HS-5 (cell line): ENCODE data around the gene ERC2.
A peak's percentile ranks its signal among the peaks of the same experiment; 100 is the strongest.

ENCODE experiments used
- DNase-seq: peaks from one replicate; pipeline ENCODE4 v3.0.0-alpha.2; 2012; ENCODE audit warnings: low read depth

Gene ERC2

DNA sequence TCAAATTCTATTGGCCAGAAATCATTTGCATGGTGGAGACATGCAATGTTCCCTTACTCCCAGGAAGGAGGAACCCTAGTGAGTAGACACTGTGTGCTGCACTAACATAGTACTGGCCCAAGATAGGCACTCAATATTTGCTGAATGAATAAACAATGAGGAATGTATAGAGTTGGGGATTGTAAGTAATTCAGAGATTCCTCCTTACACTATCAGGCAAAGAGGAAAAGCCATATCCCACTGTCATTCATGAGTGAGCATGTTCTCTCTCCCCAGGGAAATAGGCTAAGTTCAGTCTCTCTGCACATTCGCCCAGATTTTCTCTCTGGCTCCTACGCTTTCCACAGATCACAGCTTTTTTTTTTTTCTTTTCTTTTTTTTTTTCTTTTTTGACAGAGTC, 826.3 kb downstream of the ERC2 start:
- no peak for DNase-seq

DNA sequence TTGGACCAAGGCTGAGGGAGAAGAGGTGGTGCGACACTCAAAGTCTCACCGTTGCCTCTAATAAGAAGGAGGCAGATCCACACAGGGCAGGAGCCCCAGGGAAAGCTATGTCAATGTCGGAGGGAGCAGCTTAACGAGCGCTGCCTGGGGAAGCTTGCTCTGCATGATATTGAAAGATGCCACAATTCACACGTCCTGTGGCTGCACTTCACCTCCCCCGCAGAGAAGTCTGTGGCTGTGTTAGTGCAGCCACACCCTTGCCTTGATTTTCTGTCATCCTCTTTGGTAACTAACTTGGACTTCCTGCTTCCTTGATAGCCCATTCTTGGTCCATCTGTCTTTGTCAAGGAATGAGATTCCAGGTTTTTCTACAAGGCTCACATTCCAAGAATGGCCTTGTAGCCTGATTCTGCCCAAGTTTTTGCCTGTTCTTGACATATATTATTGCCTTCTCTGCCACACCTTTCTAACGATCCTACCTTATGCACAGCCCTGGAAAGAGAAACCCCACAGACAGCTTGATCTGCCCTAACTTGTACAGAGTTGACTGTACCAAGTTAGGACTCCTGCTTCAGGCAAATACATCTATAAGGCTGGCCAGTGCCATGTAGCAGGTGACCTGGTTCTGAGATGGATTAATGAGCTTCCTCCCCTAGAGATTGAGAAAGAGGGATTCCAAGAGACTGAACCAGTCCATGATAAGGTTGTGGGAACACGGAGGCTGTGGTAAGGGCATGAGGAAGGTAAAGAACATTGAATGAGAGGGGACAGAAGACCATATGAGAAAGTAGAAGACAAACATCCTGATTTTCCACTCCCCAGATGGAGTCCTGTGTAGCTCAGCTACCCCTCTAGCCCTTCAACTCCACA, 828.1 kb downstream of the ERC2 start:
- DNase-seq = no peak

DNA sequence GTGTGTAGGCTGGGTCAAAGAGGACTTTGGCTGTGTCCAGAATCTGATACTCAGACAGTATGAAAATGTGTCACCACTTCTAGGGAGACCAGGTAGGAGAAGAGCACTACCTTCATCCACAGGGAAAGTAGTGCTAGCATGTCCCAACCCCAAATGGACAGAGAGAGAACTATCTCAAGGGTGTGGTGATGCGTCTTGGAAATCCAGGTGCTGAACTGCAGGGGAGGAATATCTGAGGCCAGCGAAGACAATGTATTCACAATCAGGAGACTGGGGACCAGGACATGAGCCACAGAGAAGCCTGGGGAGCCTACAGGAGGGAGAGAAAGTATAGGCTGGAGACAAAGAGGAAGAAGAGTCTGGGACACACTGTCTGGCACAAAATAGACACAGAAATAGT, 829.1 kb downstream of the ERC2 start:
- no peak for DNase-seq

DNA sequence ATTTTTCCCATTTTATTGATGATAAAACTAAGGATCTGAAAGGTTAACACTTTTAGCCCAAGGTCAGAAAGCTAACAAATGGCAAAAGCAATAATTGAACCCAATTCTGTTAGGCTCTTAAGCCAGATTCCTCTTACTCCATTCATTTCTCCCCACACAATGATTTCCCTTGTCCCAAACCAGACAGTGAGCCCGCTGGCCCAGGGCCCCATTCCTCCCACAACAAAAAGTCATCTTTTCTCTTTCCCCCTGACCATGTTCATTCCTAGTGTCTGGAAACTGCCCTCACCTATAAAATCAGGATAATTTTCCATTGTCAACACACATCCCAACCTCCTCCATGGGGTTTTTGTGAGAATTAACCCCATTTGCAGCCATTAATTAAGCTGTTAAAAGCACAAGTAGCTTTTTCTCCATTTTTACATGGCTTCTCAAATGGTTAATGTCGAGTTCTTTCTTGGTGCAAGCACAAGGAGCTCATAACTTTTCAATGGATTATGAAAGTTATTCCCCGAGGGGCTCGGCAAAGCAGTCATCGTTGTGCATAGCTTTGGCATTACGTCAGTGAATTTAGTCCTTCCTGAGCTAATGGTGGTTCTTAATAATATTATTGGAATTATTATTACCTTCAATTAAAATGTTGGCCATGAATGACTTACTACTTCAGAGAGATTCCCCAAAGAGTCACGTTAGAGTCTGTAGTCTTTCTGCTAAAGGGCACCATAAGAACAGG, 830.2 kb downstream of the ERC2 start:
- no peak for DNase-seq

DNA sequence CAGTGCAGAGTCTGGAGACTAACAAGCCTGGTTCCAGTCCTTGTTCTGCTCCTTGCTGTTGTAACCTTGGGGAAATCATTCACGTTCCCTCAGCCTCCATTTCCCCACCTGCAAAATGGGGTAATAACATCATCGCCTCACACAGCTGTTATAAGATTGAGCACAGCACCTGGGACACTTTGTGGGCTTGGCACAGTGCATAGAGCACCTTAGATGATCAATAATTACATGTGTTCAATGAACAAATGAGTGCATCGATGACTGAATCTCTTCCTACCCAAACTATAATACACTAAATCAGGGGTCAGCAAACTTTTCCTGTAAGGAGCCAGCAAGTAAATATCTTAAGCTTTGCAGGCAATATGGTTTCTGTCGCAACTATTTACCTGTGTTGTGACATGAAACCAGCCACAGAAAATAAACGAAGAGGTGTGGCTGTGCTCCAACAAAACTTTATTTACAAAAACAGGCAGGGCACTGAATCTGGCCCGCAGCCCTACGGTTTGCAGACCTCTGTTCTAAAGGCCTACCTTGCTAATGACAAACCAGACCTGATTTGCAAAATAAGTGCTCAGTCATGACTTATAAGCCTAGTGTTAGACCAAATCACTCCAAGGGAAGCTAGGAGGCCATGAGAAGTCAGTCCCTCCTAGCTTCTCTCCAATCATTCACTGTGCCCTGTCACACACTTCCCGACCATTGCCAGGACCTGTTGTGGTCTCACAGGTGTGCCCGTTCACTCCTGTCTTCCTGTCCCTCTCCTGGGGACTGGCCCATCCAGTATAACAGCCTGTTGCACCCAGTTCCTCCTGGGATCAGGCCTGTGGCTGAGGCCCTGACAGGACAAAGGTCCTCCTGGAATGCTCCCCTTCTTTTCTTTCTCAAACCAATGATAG, 831.7 kb downstream of the ERC2 start:
- no peak for DNase-seq

DNA sequence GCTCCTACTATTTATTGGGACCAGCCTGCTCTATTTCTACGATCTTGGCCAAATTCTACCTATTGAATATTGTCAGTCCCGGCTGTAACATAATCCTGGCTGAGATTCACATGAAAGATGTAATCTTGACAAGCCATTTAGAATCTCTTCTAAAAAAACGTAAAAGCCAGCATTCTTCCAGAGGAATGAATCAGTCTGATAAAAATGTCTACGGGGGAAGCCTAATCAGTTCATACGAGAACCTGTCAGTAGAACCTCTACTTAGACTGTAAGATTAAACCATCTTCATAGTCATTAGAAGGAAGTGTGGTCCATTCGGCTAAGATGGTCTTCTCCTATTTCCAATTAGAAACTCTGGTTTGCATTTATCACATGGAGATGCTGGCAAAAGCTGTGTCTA, 833.9 kb downstream of the ERC2 start:
- no peak for DNase-seq

DNA sequence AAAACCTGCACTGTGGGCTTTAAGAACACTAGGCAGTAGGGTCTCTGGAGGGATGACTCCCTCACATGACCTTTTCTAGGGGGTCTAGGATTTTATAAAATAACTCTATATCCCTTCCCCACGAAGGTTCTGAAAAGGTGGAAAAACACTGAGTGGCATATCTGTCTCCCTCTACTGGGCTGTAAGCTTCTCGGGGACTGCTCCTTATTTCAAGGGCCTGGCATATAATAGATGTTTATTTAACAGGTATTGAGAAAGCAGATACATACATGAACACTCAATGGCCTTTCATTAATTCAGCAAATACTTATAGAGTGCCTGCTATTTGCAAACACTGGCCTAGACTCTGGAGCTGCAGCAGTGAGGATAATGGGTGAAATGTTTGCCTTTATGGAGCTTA, 834.9 kb downstream of the ERC2 start:
- no peak for DNase-seq

DNA sequence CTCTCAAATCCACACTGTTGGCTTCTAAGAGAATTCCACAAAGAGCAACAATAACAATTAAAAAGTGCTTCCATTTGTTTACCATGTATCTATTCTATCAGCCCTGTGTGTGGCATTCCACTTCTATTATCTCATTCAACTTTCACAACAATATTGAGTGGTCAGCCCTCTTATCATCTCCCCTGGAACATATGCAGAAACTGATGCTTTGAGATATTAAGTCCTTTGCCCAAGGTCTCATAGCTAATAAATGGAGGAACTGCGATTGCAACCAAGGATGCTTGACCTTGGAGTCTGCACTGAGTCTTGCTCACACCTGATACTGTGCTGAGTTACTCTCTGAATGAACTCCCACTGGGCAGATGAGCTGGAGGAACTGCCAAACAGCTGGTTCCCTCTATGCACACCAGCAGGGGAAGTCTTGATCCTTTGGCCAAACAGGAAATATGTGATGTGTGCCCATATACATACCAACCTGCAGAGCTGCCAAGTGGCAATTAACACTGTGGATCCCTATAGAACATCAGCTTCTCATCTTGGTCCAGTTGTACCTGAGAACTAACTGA, 836.4 kb downstream of the ERC2 start:
- no peak for DNase-seq

DNA sequence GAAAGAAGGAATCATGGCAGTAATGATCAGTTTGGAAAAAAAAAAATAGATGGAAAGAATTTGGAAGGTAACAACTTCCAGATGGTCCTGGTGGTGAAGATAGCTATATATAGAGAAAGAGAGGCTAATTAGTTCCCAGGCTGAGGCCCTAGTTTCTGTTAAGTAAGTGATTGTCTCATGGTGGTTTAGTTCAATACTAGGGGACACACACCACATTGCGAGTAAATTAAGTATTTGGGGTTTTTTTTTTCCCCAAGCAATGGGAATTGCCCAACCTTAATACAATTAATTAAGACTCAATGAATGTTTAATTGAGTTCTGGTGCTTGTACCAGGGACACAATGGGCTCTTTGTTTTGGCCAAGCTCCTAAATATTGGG, 837.4 kb downstream of the ERC2 start:
- no peak for DNase-seq

DNA sequence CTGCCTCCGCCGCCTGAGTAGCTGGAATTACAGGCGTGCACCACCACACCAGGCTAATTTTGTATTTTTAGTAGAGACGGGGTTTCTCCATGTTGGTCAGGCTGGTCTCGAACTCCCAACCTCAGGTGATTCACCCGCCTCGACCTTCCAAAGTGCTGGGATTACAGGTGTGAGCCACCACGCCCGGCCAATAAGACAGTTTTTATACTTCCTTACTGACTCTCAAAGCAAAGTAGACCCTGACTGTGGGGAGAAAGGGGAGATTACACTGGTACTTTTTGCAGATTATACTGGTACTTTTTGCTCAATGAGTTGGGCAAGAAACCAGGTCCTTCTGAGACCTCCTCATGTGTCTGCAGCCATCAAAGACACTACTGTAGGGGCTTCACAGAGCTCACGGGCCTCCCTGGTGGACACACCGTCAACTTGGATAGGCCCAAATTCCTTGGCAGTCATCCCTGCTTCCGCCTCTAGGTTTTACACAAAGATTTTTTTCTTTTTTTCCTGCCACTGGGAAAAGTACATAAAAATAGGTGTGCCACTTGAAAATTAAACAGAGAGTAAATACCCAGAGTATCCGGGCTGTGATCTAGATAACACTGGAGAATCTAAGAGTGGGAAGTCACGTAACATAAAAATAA, 837.9 kb downstream of the ERC2 start:
- DNase-seq = no peak

DNA sequence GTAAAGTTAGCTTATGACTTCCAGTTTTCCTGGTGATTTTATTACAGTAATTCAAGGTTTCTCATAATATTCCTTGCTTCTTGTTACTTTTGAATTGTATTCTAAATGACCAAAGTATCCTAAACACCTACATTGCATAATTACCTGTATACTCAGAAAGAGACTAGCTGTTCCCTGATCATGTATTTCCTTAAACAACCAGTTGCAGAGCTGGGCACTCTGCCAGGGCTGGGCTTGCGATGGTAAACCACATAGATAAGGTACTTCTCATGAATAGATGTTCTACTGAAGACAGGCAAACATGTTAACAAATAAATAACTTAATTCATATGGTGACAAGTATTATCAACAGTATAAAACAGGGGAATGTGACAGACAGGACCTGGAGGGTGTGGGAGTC, 838.8 kb downstream of the ERC2 start:
- DNase-seq = no peak

DNA sequence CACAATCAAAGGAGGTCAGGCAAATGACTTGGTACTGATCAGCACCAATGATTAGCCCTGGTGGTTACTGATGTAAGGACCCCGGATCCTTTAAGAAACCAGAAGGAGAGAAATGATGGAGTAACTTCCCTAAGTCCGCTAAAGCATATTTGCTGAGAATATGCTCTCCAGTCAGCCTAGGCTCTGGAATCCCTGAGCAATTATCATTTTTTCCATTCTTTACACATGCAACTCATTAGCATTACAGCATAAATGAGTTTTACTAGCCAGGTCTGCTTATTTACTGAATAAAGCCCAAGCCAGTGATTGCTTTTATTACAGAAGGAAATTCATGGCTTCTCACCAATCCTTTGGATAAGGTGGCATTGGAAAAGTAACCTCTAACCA, 842.0 kb downstream of the ERC2 start:
- DNase-seq = no peak

DNA sequence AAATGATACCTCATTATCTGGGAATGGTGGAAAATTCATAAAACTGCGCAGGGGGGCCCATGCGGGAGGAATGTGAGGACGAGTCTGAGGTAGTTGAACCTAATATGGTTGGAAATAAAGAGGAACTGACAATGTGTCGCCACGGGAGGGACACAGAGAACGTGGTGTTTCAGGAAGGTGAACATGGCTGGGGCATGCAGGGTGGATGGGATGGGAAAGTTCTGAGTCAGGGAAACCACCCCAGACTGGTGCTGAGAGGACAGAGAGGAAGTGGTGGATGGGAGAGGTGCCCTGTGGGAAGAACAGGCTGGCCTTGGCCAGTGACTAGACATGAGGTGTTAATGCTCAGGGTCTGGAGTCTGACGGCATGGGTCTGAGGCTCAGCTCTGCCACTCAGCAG, 844.0 kb downstream of the ERC2 start:
- DNase-seq = peak; percentile 76

DNA sequence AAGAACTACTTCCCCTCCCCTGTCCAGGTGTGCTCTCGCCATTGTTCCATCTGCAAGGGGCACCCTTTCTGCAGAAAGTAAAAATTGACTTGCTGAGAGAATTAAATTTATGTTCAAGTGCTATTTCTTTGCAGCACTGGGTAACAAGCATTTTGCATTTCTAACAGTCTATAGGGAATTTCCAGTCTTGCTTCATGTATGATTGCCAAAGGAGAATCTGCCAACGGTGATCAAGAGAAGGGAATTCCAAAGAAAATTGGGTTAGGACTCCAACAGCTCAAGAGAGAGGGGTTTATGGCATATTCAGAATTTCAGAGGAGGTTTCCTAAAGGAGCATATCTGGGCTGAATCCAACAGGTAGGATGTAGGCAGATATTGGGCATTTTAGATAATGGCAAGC, 844.5 kb downstream of the ERC2 start:
- DNase-seq = no peak

DNA sequence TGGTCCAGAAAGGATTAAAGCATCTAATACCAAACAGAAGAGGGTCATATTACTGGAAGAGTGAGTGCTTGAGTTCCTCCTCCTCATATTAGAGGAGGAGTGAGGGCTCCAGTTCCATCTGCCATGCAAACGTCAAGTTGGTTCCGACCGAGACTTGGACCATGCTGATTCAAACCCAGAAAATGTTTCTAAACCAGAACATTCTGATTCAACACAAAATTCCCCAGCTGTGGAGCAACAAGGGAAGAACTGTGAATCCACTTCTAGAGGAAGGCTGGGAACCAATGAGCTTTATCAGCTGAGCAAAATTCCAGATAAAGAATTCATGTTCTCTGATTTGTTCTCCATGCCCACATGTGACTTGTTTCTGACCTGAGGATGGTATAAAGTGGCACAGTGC, 845.5 kb downstream of the ERC2 start:
- DNase-seq = no peak

DNA sequence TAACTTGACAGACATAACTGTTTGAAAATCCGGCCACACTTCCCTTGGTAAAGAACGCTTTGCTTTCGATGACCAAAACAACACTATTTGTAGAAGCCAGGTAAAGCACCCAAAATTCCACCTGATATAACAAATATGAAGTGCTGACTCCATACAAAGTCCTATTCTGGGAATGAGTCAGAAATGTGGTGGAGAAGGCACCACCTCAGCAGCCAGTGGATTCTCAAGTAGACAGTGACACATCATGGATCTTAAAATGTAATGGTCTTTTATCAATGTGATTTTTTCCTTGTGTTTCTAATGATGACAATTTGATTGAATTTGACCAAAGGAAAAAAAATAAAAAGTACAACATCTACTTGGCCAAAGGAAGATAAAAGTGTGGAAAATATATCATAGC, 846.2 kb downstream of the ERC2 start:
- DNase-seq = peak; percentile 45

DNA sequence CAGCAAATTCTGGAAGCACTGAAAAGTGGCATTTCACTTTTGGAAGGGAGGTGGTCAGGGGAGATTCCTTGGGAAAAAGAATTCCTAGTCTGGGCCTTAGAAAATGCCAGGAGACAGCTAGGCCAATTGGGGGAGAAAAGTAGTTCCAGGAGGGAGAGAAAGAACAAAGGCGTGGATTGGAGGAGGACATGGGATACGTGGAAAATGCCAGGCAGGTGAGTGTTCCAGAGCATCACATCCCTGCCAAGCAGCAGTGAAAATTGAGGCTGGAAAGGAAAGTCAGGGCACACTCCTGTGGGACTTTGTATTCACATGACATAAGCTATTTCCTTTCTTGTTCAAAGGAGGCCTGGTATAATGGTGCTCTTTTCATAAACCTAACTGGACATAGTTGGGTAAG, 846.6 kb downstream of the ERC2 start:
- DNase-seq = no peak

DNA sequence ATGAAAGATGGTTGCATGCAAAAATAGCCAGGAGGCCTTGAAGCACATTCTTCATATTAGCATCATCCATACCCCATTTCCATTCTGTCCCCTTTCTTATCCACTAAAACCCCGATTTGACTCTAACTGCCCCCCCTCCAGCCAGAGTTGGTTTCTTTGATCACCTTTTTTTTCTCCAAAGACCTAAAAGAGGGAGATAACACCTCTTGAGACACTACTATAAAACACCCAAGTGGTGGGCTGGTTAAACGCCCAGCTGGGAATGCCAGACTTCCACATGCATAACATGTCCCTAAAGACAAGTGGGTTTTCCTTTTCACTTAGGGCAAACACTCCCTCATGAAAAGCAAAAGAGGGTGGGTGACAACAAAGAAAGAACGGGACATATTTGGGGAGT, 847.2 kb downstream of the ERC2 start:
- no peak for DNase-seq

DNA sequence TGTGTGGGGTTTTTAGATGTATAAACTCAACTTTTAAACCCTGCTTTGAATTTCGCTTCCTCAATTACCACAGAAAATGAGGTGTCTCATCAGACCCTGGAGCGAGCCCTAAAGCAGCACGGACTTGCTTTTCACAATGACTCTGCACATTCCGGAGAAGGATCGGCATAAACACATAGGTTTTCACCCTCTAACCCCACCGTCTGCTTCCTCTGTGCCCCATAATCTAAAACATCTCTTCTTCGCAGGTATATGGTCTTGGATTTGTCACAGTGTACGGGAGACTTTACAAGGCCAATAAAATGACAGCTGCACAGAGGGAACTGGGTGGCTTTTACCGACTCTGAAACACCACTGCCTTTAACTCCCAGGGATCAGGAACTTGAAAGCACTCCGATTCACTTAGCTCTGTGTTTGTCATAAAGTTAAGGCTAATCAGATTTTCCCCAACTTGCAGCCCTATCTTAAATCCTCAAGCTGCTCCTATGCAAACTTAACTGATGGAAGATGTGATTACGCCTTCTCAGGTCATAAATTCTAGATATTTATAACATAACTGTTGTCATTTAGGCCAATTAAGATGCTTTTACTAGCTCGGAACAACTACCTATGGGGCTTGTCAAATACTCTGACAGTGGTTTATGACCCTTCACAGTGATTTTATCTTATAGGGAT, 847.8 kb downstream of the ERC2 start:
- peak; percentile 43 for DNase-seq

DNA sequence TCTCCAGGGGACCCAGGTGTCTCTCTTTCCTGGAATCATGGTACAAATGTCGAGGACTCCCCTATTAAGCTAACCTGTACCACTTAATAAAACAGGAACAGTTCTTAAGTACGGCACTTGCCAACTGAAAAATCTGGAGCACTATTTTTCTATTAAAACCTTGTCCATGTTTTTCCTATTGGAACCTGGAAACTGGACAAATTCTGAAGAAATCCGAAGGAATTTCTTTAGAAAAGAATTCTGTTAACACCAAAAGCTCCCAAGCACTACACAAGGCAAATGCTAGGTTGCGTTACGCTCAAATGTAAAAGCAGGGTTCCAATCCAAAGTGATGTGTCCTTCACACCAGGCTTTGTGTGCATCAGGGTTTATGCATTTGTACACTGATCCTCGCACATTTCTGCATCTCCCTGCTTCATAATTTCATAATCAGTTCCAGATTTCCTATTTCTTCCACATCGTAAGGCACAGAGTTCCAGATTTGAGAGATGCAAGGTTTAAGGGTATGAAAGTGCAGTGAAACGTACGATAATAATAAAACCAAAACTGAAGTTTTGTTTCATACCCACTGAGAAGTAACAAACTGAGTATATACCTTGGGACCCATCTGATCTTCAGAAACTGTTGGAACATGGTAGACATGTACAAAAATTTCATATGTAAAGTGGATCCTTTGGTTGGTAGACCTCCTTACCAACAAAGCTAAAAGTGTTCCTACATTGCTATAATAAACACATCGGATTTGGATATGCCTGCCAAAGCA, 849.0 kb downstream of the ERC2 start:
- DNase-seq = no peak

DNA sequence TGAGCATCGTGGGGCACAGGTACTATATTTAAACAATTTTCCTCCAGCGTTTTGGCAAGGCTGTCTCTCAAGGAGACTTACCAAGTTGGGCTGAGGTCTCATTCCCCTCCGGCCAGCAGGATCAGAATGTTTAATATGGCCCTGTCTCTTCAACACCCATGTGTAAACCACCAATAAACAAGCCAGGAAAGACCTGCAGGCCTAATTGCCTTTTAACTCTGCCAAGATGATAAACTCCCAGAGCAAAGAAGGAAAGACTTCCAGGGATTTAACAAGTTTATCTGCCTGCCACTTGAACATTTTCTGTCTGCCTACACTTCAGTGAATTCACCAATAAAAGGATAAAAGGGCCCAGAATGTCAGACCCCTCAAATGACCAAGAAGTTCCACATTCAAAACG, 850.9 kb downstream of the ERC2 start:
- no peak for DNase-seq
